Pancreas (tissue), 10 donors: ENCODE results near the gene CEACAM7. TPM values are rescaled to one million over a fixed set of nuclear protein-coding genes. Genes with fewer than 3 reads are reported as not detected.

Source experiments
- ATAC-seq, 4 donors: fragments of 200-7000 bp; cut with Tn5 transposase; one replicate each; pipeline versions ENCODE4 v1.8.0 to v1.9.1; 2020; ENCODE audit warnings: mild to moderate bottlenecking in 4 of 4, moderate library complexity in 4 of 4
- DNase-seq, 6 donors: peaks; one replicate each; pipeline ENCODE4 v3.0.0-alpha.2; 2020
- FAIRE-seq: peaks from 2 replicates; lab custom pipeline; 2012; peaks lifted over from hg19 to GRCh38; lab: Jason Lieb, UNC
- H3K27ac ChIP-seq, 4 donors: fragments of 200-600 bp; sonication (generic); 1 replicate in 3 of 4; 2 replicates in 1 of 4; pipeline versions ENCODE4 v1.5.0 to v1.8.0; 2020
- H3K27me3 ChIP-seq, 4 donors: fragments of 200-600 bp; one replicate each; pipeline ENCODE4 v1.8.0; 2021
- H3K36me3 ChIP-seq, 3 donors: fragments of 200-600 bp; sonication (generic) in 1 of 3; one replicate each; pipeline versions ENCODE4 v1.5.0 to v1.8.0; 2020 to 2021
- H3K4me1 ChIP-seq, 3 donors: fragments of 200-600 bp; one replicate each; pipeline ENCODE4 v1.8.0; 2021
- H3K4me3 ChIP-seq, 4 donors: fragments of 200-600 bp; sonication (generic) in 2 of 4; one replicate each; pipeline versions ENCODE4 v1.5.0 to v1.8.0; 2020 to 2021
- H3K9me3 ChIP-seq, 4 donors: fragments of 200-600 bp; one replicate each; pipeline ENCODE4 v1.8.0; 2021
- CTCF ChIP-seq, 4 donors: fragments of 200-600 bp; sonication (generic) in 3 of 4; IDR thresholded peaks; one replicate each; pipeline versions ENCODE4 v1.5.0 to v1.8.0; 2021; ENCODE audit warnings: antibody characterized with exemption in 4 of 4
- WGBS, 2 donors: extraction: QIAGEN DNeasy Blood & Tissue Kit; methylation state at CpG; one replicate each; pipeline ENCODE4 v1.1.7; 2013; 5-methylcytosine and 5-hydroxymethylcytosine counted together
- intact Hi-C, 3 donors: fragments of 100-400 bp; cut with DNase I; formaldehyde crosslinking; loops; one replicate each; pipeline versions ENCODE4 v1.11.1 to v1.14.2; 2022
- polyA plus RNA-seq, 2 donors: library from polyadenylated mRNA; stranded (reverse); fragments of 200-250 nt; gene quantifications; one replicate each; pipeline ENCODE4 v1.2.3, GENCODE V29; 2013
- total RNA-seq, 6 donors: library from RNA; stranded (reverse); fragmentation: NEBNext Ultra II Directional in 4 of 6; extraction: Animal tissue kit (Norgen Biotek cat#: 25700) in 4 of 6; gene quantifications; one replicate each; pipeline versions ENCODE4 v1.2.1 to v1.2.4, GENCODE V29; 2021 to 2023
- donor health status: healthy with polysubstance abuse.
- donor health status: DM: no; HTN: no; CAD: no; lungs with moderate emphysema.
- donor health status: DM: no; HTN: no; CAD: no.
- donor health status: control.
- donor health status: control.
- donor health status: Bipolar disorder and iron deficiency.
- donor health status: DM: yes; HTN: yes; CAD: no.
- donor health status: DM: no; HTN: no; CAD: no.
- donor health status: DM: no; HTN: no; CAD: no.
- donor health status: DM: yes; HTN: yes; CAD: no.

Gene CEACAM7
- total and polyA plus RNA-seq, 8 donors: 1.2 to 6.4 (median 2.6) TPM

- no peak for DNase-seq
- Histone ChIP-seq H3K9me3 (no peaks in the 10 kb centered on the region), H3K27ac (no peak overlapping the region), H3K4me3 (no peak overlapping the region), H3K27me3 (no peaks in the 10 kb centered on the region), H3K36me3 (no peaks in the 10 kb centered on the region), H3K4me1 (no peaks in the 10 kb centered on the region)
- no peak for TF ChIP-seq CTCF (IDR thresholded peaks at IDR 0.05)
- no peak for FAIRE-seq
- no peak for ATAC-seq
- WGBS, 2 donors: 53 to 65% methylated on average over 2 of the region's 2 CpGs
- intact Hi-C loops: no loop called here
Measured at GRCh38 chr19:41637484-41637883, 50.6 kb downstream of the CEACAM7 start.

- intact Hi-C loops: no loop called here
- ATAC-seq: no peak
- Histone ChIP-seq H3K4me1 (no peaks in the 10 kb centered on the region), H3K27ac (no peak overlapping the region), H3K27me3 (no peaks in the 10 kb centered on the region), H3K4me3 (no peak overlapping the region), H3K9me3 (no peaks in the 10 kb centered on the region), H3K36me3 (no peaks in the 10 kb centered on the region)
- WGBS, 2 donors: 46 to 58% methylated on average over 8 of the region's 8 CpGs
- no peak for TF ChIP-seq CTCF (IDR thresholded peaks at IDR 0.05)
- FAIRE-seq: no peak
- no peak for DNase-seq
Measured at GRCh38 chr19:41627966-41628675, 59.9 kb downstream of the CEACAM7 start.

- Histone ChIP-seq H3K27me3 (no peaks in the 10 kb centered on the region), H3K9me3 (no peaks in the 10 kb centered on the region), H3K27ac (peak within 1 kb of the TSS in 1 of 4 donors; percentile 42), H3K4me1 (no peaks in the 10 kb centered on the region), H3K4me3 (peak within 1 kb of the TSS in 1 of 4 donors; percentile 24), H3K36me3 (no peaks in the 10 kb centered on the region)
- ATAC-seq (peak in 3 of 4 donors; percentile 50 to 87 (median 66)), DNase-seq (peak in 2 of 6 donors; percentile 38 to 58), FAIRE-seq (no peak)
- intact Hi-C loops: no loop called here
- no peak for TF ChIP-seq CTCF (IDR thresholded peaks at IDR 0.05)
- WGBS, 2 donors: 11 to 16% methylated on average over 6 to 7 of the region's 7 CpGs
Measured at GRCh38 chr19:41626877-41627276, 61.2 kb downstream of the CEACAM7 start, which contains the start of gene CEACAM4. Gene CEACAM4, minus strand, starts transcription at chr19:41627074. Its CDS starts 111 bp downstream, at chr19:41626963.

GRCh38 chr19:41626278-41626677, 61.8 kb downstream of the CEACAM7 start:
- intact Hi-C loops: no loop called here
- peak overlapping the region in 1 of 4 donors; percentile 24 for H3K4me3 ChIP-seq
- H3K4me1 ChIP-seq: no peaks in the 10 kb centered on the region
- FAIRE-seq (no peak), ATAC-seq (peak in 1 of 4 donors; percentile 41), DNase-seq (no peak)
- no peaks in the 10 kb centered on the region for H3K27me3 ChIP-seq
- WGBS, 2 donors: 23 to 26% methylated on average over 3 of the region's 3 CpGs
- no peak overlapping the region for H3K27ac ChIP-seq
- TF ChIP-seq CTCF (IDR thresholded peaks at IDR 0.05): no peak
- H3K36me3 ChIP-seq: no peaks in the 10 kb centered on the region
- no peaks in the 10 kb centered on the region for H3K9me3 ChIP-seq

- H3K4me3 ChIP-seq: no peak overlapping the region
Measured at GRCh38 chr19:41624937-41625336, 63.1 kb downstream of the CEACAM7 start.

More at GRCh38 chr19:41624937-41625336, 63.1 kb downstream of the CEACAM7 start:
- H3K36me3 ChIP-seq: no peaks in the 10 kb centered on the region
- no peak for TF ChIP-seq CTCF (IDR thresholded peaks at IDR 0.05)
- H3K27me3 ChIP-seq: no peaks in the 10 kb centered on the region
- no peaks in the 10 kb centered on the region for H3K9me3 ChIP-seq
- no peak overlapping the region for H3K27ac ChIP-seq
- intact Hi-C loops: no loop called here
- H3K4me1 ChIP-seq: no peaks in the 10 kb centered on the region
- FAIRE-seq (no peak), DNase-seq (no peak), ATAC-seq (no peak)
- 44 to 61% methylated on average over 4 of the region's 4 CpGs for WGBS, 2 donors
